Hematopoietic multipotent progenitor cell treated with erythropoietin and hydrocortisone succinate and interleukin-3 and kit ligand, for 4 days (in vitro differentiated cells): ENCODE results near the gene ZSCAN30.

ENCODE experiments used
- DNase-seq: peaks from one replicate; pipeline ENCODE4 v3.0.0-alpha.2; 2015

The ZSCAN30 gene

GRCh38 chr18:35290094-35290735, at the start of gene ZSCAN30:
Gene ZSCAN30 (minus strand): TSS chr18:35290229. CDS start chr18:35264352, 25,877 bp downstream.
- peak; percentile 98 for DNase-seq

- DNase-seq, result no peak
Observed at GRCh38 chr18:35337286-35337685, 47.3 kb upstream of the ZSCAN30 start.

DNA sequence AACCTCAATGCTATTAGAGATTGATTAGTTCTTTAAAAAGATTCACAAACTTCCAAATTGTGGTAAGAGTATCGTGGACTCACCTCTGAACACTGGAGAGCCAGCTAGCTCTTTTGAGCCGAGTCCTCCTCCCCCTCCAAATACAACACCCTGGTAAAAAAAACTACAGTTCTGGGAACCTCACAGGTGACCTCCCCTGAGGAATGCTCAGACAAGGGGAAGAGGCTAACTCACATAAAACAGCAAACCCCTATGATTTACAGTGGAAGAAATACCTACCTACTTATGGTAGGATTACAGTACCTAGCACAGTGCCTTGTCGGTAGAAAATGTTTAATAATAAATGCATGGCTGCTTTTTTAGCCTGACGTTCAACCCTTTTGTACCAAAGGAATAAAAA, 45.8 kb upstream of the ZSCAN30 start:
- no peak for DNase-seq

GRCh38 chr18:35334821-35335220, 44.8 kb upstream of the ZSCAN30 start:
- no peak for DNase-seq

GRCh38 chr18:35334212-35334611, 44.2 kb upstream of the ZSCAN30 start:
- DNase-seq, result peak; percentile 19

- no peak for DNase-seq
Observed at GRCh38 chr18:35331367-35332087, 41.5 kb upstream of the ZSCAN30 start.

- no peak for DNase-seq
Observed at GRCh38 chr18:35328868-35329267, 38.8 kb upstream of the ZSCAN30 start.

DNA sequence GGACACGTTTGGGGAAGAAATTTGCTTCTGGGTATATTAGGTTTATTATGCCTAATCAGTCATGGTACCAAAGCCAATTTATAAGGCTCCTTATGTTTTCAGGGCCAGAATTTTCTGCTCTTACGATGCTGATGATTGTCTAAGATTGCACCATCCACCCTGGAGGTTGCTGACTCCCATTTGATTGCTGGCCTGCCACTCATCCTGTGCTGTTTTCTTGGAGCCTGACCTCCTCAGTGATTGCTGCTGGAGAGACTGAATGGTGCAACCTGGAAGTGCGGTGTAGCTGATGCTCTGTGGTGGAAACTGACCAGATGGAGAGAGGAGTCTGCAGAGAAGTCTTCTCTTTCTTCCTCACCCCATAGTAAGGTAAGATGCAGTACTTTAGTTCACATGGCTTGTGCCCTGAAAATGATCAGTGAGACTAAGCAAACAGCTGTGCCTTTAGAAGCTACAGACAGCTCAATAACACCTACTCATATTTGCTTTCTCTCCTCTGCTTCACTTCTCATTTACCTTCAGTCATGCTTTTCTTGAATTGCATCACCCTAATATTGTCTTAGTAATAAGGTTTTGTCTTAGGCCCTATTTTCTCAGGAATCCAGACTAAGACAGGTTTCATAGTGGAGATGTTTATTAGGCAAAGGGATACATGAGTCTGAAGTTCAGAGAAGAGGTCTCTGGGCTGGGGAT, 36.8 kb upstream of the ZSCAN30 start:
- no peak for DNase-seq

DNA sequence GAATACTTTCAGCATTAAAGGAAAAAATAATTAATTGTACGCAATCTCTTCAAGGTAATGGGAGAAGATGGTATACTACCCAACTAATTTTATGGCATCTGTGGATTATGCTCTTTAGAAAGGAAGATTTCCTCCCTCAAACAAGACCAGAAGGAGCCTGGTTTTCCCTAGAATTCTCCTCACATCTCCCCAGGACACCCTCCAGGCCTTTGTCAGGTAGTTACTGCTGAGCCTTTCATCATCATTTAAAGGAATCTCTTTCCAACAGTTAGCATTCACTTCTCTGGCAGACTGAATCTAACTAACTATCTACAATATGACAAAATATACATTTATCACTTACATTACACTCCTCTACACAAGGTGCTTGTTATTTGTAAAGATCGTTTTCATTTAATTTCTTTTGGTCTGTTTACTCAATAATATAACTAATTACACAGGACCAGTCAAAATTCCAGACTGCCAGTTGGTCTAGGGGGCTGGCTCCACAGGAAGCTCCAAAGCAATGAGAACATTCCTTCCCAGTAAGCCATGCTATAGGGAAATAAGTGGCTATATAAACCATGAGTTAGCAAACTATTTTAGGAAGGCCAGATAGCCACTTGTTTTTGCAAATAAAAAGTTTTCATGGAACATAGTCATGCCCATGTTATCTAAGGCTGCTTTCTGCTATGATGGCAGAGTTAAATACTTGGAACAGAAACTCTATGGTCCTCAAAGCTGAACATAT, 35.1 kb upstream of the ZSCAN30 start:
- DNase-seq, result no peak

- peak; percentile 17 for DNase-seq
Observed at GRCh38 chr18:35322486-35323458, 32.7 kb upstream of the ZSCAN30 start.

DNA sequence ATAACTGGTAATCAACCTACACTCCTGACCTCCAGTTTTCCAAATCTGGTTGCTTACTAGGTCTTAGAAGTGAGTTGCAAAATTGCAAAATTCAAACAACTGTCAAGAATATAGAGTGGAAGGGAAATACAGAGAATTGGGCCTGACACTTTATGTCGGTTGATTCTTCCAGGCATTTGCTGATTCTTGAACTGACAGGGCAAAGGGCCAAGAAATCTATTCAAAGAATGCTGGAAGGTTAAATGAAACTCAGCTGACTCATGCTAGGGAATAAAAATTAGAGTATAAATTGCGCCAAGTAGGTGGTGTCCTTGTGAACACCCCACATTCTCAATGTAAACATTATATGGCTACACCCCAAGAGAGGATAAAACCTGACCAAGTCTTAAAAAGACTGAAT, 21.5 kb upstream of the ZSCAN30 start:
- no peak for DNase-seq

GRCh38 chr18:35306588-35307250, 16.7 kb upstream of the ZSCAN30 start:
- no peak for DNase-seq

DNA sequence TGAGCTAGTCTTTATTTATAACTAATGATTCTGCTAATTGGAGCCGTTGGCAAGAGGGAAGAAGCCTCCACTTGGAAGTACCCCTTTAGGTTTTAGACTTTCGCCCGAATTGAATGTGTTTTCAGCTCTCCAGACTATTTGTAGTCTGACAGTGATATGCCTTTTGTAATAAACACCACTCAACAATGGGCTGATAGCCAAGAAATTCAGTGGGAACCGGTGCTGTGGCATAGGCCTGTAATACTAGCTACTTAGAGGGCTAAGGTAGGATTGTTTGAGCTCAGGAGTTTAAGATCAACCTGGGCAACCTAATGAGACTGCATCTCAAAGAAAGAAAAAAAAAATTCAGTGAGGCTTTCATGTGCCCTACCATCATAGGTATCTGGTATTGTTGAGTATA, 13.6 kb upstream of the ZSCAN30 start:
- DNase-seq, result no peak

DNA sequence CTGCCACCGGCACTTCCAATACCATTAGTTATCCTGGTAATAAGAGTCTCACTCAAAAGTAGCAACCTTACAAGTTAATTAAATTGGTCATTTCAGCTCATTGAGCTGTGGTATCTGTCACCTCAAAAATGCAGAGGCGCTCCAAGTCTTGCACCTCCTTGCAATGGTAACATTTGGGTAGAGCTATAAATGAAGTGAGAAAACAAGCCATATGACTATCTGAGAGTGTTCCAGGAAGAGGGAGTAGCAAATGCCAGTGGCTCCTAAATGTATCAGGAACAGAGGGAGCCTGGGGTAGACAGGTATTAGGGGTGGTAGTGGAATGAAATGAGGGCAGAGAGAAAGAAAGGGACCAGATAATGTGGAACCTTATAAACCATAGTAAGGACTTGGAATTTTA, 6.0 kb upstream of the ZSCAN30 start:
- DNase-seq, result no peak

- DNase-seq, result peak; percentile 12
Observed at GRCh38 chr18:35291166-35291565, 1.1 kb upstream of the ZSCAN30 start.

DNA sequence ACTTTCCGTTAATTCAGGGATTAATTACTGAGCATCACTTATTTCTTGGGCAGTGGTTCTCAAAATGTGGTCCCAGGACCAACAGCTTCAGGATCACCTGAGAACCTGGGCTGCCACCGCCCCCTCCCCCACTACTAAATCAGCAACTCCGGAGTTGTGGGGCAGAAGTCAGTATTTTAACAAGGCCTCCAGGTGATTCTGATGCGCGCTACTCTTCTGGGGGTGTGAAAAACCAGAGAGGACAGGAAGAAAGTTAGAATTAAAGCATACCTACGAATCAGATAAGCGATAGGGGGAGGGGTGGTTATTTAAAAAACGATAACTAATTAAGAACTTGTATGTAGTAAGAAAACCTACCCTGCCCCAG, 319 bp downstream of the ZSCAN30 start:
- no peak for DNase-seq

- peak; percentile 40 for DNase-seq
Observed at GRCh38 chr18:35289293-35289692, 736 bp downstream of the ZSCAN30 start.

GRCh38 chr18:35284841-35285240, 5.2 kb downstream of the ZSCAN30 start:
- DNase-seq, result no peak

GRCh38 chr18:35283923-35284794, 5.9 kb downstream of the ZSCAN30 start:
- DNase-seq, result no peak

GRCh38 chr18:35282353-35282752, 7.7 kb downstream of the ZSCAN30 start:
- no peak for DNase-seq

- no peak for DNase-seq
Observed at GRCh38 chr18:35278969-35279368, 11.1 kb downstream of the ZSCAN30 start.
